SK-N-SH (cell line): ENCODE results near the gene AP2A2. TPM values are rescaled to one million over a fixed set of nuclear protein-coding genes. Genes with fewer than 3 reads are reported as not detected.

Experiments used
- CTCF ChIA-PET: fragments of 300-600, 350-600 bp; formaldehyde crosslinking; extraction: SDS; loops from one replicate; lab custom pipeline; 2021; lab: Yijun Ruan, JAX
- POLR2A ChIA-PET: fragments of 350-600 bp; sonication (Branson Sonifier 250); formaldehyde crosslinking; extraction: SDS; loops from one replicate; lab custom pipeline; 2020; ENCODE audit warnings: antibody characterized with exemption, inconsistent platforms; lab: Yijun Ruan, JAX
- DNase-seq: peaks from one replicate; pipeline ENCODE4 v3.0.0; 2012
- H2AFZ ChIP-seq: fragments of 200-600 bp; sonication (generic); 2 replicates; pipeline ENCODE4 v1.8.1; 2016; ENCODE audit warnings: antibody characterized with exemption, mild to moderate bottlenecking, low read depth
- H3F3A ChIP-seq: fragments of 200-600 bp; sonication (generic); replicated peaks from 2 replicates; pipeline ENCODE3; 2016; ENCODE audit warnings: antibody characterized with exemption, mild to moderate bottlenecking; ENCODE audit not compliant: insufficient read depth
- H3K27ac ChIP-seq, 2 experiments: fragments of 200-500 bp in 1 of 2; fragments of 200-600 bp in 1 of 2; sonication (Bioruptor generic) in 1 of 2; sonication (generic), shearing (Covaris generic) in 1 of 2; 2 replicates each; pipeline versions ENCODE4 v1.5.1 to v1.6.1; 2014 to 2016; ENCODE audit warnings: low read depth in 2 of 2, inconsistent platforms in 1 of 2, low read length in 1 of 2, mild to moderate bottlenecking in 1 of 2, mixed read lengths in 1 of 2
- H3K27me3 ChIP-seq: fragments of 200-600 bp; sonication (generic), shearing (Covaris generic); 2 replicates; pipeline ENCODE4 v1.6.1; 2016; ENCODE audit warnings: mixed run types; ENCODE audit not compliant: insufficient read depth
- H3K36me3 ChIP-seq, 2 experiments: fragments of 200-500 bp in 1 of 2; fragments of 200-600 bp in 1 of 2; sonication (Bioruptor generic) in 1 of 2; sonication (generic) in 1 of 2; replicated peaks in 1 of 2; 2 replicates each; pipeline versions ENCODE3 to v1.5.1; 2014 to 2016; ENCODE audit warnings: low read length in 1 of 2, mild to moderate bottlenecking in 1 of 2; ENCODE audit not compliant: insufficient read depth in 2 of 2, control insufficient read depth in 1 of 2
- H3K4me1 ChIP-seq, 2 experiments: fragments of 200-500 bp in 1 of 2; fragments of 200-600 bp in 1 of 2; sonication (Bioruptor generic) in 1 of 2; sonication (generic), shearing (Covaris generic) in 1 of 2; 2 replicates each; pipeline versions ENCODE4 v1.5.1 to v1.6.1; 2014 to 2016; ENCODE audit warnings: low read depth in 1 of 2, low read length in 1 of 2, mixed run types in 1 of 2; ENCODE audit not compliant: insufficient read depth in 2 of 2, control insufficient read depth in 1 of 2
- H3K4me2 ChIP-seq: fragments of 200-600 bp; sonication (generic), shearing (Covaris generic); 2 replicates; pipeline ENCODE4 v1.6.1; 2017; ENCODE audit warnings: mixed run types
- H3K4me3 ChIP-seq, 2 experiments: fragments of 200-500 bp in 1 of 2; fragments of 200-600 bp in 1 of 2; sonication (Bioruptor generic) in 1 of 2; sonication (generic), shearing (Covaris generic) in 1 of 2; 2 replicates each; pipeline versions ENCODE4 v1.5.1 to v1.8.1; 2014 to 2016; ENCODE audit warnings: low read depth in 2 of 2, inconsistent platforms in 1 of 2, low read length in 1 of 2, mild to moderate bottlenecking in 1 of 2, mixed read lengths in 1 of 2, moderate library complexity in 1 of 2
- H3K79me2 ChIP-seq: fragments of 200-600 bp; sonication (generic); 2 replicates; pipeline ENCODE4 v1.8.1; 2017; ENCODE audit warnings: mild to moderate bottlenecking; ENCODE audit not compliant: insufficient read depth
- H3K9ac ChIP-seq: fragments of 200-600 bp; sonication (generic); 2 replicates; pipeline ENCODE4 v1.6.1; 2017; ENCODE audit warnings: mixed run types
- H3K9me2 ChIP-seq: fragments of 200-600 bp; sonication (generic); 2 replicates; pipeline ENCODE4 v1.6.1; 2017; ENCODE audit warnings: mixed run types
- H3K9me3 ChIP-seq: fragments of 200-600 bp; sonication (generic); 2 replicates; pipeline ENCODE4 v1.6.1; 2017; ENCODE audit warnings: mixed run types, mild to moderate bottlenecking, moderate library complexity
- H4K20me1 ChIP-seq: fragments of 200-600 bp; sonication (generic); 2 replicates; pipeline ENCODE4 v1.6.1; 2017; ENCODE audit warnings: mild to moderate bottlenecking, mixed run types; ENCODE audit not compliant: insufficient read depth
- CHD2 ChIP-seq: fragments of 150-350 bp; IDR thresholded peaks from 2 replicates; pipeline ENCODE4 v1.6.1; 2018; ENCODE audit warnings: low read length; ENCODE audit not compliant: partially characterized antibody
- ELF1 ChIP-seq: IDR thresholded peaks from 2 replicates; pipeline ENCODE4 v1.4.0; 2012
- EP300 ChIP-seq, 2 experiments: IDR thresholded peaks; 2 replicates each; pipeline versions ENCODE4 v1.4.0 to v1.6.1; 2012; ENCODE audit warnings: borderline replicate concordance in 1 of 2, low read depth in 1 of 2, low read length in 1 of 2
- EZH2phosphoT487 ChIP-seq: fragments of 200-600 bp; sonication (generic); IDR thresholded peaks from 2 replicates; pipeline ENCODE4 v1.6.1; 2017; ENCODE audit warnings: low read depth, mixed run types, mild to moderate bottlenecking, antibody characterized with exemption, moderate library complexity, borderline replicate concordance
- FOSL2 ChIP-seq: IDR thresholded peaks from 2 replicates; pipeline ENCODE4 v1.4.0; 2012; ENCODE audit warnings: low read depth, mild to moderate bottlenecking, moderate library complexity, borderline replicate concordance
- FOXJ3 ChIP-seq: sonication (generic); formaldehyde crosslinking; IDR thresholded peaks from 2 replicates; pipeline ENCODE4 v1.5.1; 2020; ENCODE audit warnings: mild to moderate bottlenecking, missing genetic modification reagents
- FOXM1 ChIP-seq: IDR thresholded peaks from 2 replicates; pipeline ENCODE4 v1.4.0; 2012; ENCODE audit warnings: low read depth, mild to moderate bottlenecking
- GATA2 ChIP-seq: sonication (generic); formaldehyde crosslinking; IDR thresholded peaks from 2 replicates; pipeline ENCODE4 v1.5.0; 2020; ENCODE audit warnings: mild to moderate bottlenecking, missing genetic modification reagents
- POLR2AphosphoS5 ChIP-seq: IDR thresholded peaks from 2 replicates; pipeline ENCODE4 v1.6.1; 2012; ENCODE audit warnings: low read depth, low read length
- RAD21 ChIP-seq: IDR thresholded peaks from 2 replicates; pipeline ENCODE4 v1.6.1; 2012; ENCODE audit warnings: mild to moderate bottlenecking, low read length
- RFX5 ChIP-seq: IDR thresholded peaks from 2 replicates; pipeline ENCODE4 v1.6.1; 2012; ENCODE audit warnings: mild to moderate bottlenecking, improper control_type of control experiment, low read length
- RXRA ChIP-seq: IDR thresholded peaks from 2 replicates; pipeline ENCODE4 v1.4.0; 2012; ENCODE audit warnings: low read depth, mild to moderate bottlenecking, borderline replicate concordance
- SIN3A ChIP-seq: IDR thresholded peaks from 2 replicates; pipeline ENCODE4 v1.6.1; 2012; ENCODE audit warnings: low read depth, mild to moderate bottlenecking, low read length, moderate library complexity, borderline replicate concordance
- SMC3 ChIP-seq: IDR thresholded peaks from 2 replicates; pipeline ENCODE4 v1.6.1; 2012; ENCODE audit warnings: low read depth, low read length, improper control_type of control experiment
- TAF1 ChIP-seq: IDR thresholded peaks from 2 replicates; pipeline ENCODE4 v1.6.1; 2012; ENCODE audit warnings: low read depth, mild to moderate bottlenecking, low read length, moderate library complexity, borderline replicate concordance
- WGBS: methylation state at CpG from one replicate; pipeline ENCODE4 v1.1.6; 2017; ENCODE audit warnings: low lambda C conversion rate; 5-methylcytosine and 5-hydroxymethylcytosine counted together
- polyA plus RNA-seq, 3 experiments: library from polyadenylated mRNA; depleted of rRNA; stranded (reverse); fragments of >200 nt; gene quantifications; 2 replicates each; pipeline ENCODE4 v1.2.3, GENCODE V29; 2012
- TF ChIP-seq, protein P1 (sequence below): IDR thresholded peaks from 2 replicates; pipeline ENCODE4 v1.4.0; 2012; ENCODE audit warnings: low read depth
- TF ChIP-seq, protein P2 (sequence below): fragments of 150-350 bp; IDR thresholded peaks from 2 replicates; pipeline ENCODE4 v1.6.1; 2016; ENCODE audit warnings: mild to moderate bottlenecking, low read depth, low read length
- TF ChIP-seq, protein P3 (sequence below): fragments of 150-350 bp; IDR thresholded peaks from 2 replicates; pipeline ENCODE4 v1.6.1; 2017; ENCODE audit warnings: antibody characterized with exemption, low read length, low read depth, borderline replicate concordance
- TF ChIP-seq, protein P4 (sequence below): fragments of 200-600 bp; sonication (generic); IDR thresholded peaks from 2 replicates; pipeline ENCODE4 v1.6.1; 2017; ENCODE audit warnings: antibody characterized with exemption, mild to moderate bottlenecking, moderate library complexity
- TF ChIP-seq, protein P5 (sequence below): IDR thresholded peaks from 2 replicates; pipeline ENCODE4; 2012

The AP2A2 gene
- polyA plus RNA-seq, 1 of the 3 experiments (the other 2 are of a cell fraction), result 42.7 TPM

DNA sequence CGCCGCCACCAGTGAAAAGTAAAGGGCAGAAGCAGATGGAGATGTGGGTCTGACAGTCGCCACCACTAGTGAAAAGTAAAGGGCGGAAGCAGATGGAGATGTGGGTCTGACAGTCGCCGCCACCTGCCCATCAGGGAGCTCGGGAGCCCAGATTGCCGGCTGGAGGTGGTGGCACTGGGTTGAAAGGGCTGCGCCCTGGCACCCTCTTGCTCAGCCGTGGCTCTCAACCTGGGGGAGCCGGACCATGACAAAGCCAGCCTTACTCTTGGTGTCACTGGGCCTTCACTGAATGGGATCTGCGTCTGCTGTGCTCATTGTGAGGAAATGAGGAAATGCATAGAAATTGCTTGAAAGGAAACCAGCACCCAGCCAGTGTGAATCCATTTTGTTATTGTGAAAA, 36.3 kb downstream of the AP2A2 start:
- POLR2A ChIA-PET, result no interaction called here
- TF ChIP-seq ELF1 (no peak), CHD2 (no peak), RFX5 (no peak), RAD21 (no peak), GATA2 (CRISPR knock-in tag) (no peak), FOXM1 (no peak), POLR2AphosphoS5 (no peak), FOXJ3 (CRISPR knock-in tag) (no peak), SMC3 (no peak)
- TF ChIP-seq, protein P1, sequence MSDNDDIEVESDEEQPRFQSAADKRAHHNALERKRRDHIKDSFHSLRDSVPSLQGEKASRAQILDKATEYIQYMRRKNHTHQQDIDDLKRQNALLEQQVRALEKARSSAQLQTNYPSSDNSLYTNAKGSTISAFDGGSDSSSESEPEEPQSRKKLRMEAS, result no peak
- TF ChIP-seq, protein P2, sequence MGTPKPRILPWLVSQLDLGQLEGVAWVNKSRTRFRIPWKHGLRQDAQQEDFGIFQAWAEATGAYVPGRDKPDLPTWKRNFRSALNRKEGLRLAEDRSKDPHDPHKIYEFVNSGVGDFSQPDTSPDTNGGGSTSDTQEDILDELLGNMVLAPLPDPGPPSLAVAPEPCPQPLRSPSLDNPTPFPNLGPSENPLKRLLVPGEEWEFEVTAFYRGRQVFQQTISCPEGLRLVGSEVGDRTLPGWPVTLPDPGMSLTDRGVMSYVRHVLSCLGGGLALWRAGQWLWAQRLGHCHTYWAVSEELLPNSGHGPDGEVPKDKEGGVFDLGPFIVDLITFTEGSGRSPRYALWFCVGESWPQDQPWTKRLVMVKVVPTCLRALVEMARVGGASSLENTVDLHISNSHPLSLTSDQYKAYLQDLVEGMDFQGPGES, result no peak
- H3K4me1 ChIP-seq, result peaks cover 0 to 5% of the 10 kb centered on the region in 2 experiments; a peak in 1 of 4 replicates
- peaks cover 41% of the 10 kb centered on the region; the same call in 1 of the 2 replicates for H3K79me2 ChIP-seq
- CTCF ChIA-PET, result no interaction called here
- peak; percentile 7 for DNase-seq
- H3K9me3 ChIP-seq, result no peaks in the 10 kb centered on the region
- no peak overlapping the region for H3K9ac ChIP-seq
- no peaks in the 10 kb centered on the region for H3F3A ChIP-seq
- no peaks in the 10 kb centered on the region for H3K9me2 ChIP-seq
- 90% methylated on average over 12 of the region's 12 CpGs for WGBS
- peaks cover 7 to 10% of the 10 kb centered on the region in 2 experiments for H3K36me3 ChIP-seq
- H4K20me1 ChIP-seq, result peaks cover 28% of the 10 kb centered on the region; the same call in 1 of the 2 replicates
- H3K4me3 ChIP-seq, result no peak overlapping the region
- H3K4me2 ChIP-seq, result no peak overlapping the region
- H3K27me3 ChIP-seq, result no peaks in the 10 kb centered on the region
- no peak overlapping the region for H3K27ac ChIP-seq
- no peak overlapping the region for H2AFZ ChIP-seq

DNA sequence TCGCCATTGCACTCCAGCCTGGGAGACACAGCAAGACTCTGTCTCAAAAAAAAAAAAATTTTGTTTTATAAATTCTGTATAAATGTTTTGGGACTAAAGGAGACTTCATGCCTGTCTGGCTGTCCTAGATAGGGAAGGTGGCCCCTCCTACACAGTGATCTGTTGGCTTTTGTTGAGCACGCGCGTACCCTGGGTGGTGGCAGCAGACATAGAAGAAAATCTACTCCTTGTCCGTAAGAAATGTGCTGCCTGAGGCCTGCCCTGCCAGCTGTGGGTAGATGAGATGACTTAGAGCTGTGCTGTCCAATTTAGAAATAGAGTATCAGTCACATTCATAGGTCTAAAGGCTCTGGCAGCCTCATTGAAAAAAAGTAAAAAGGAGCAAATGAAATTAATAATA, 37.0 kb downstream of the AP2A2 start:
- peaks cover 37% of the 10 kb centered on the region for H3K79me2 ChIP-seq
- ChIA-PET CTCF (no interaction called here), POLR2A (no interaction called here)
- H2AFZ ChIP-seq, result no peak overlapping the region
- DNase-seq, result no peak
- H3K4me3 ChIP-seq, result no peak overlapping the region
- no peaks in the 10 kb centered on the region for H3K9me3 ChIP-seq
- H3K9ac ChIP-seq, result no peak overlapping the region
- peaks cover 28% of the 10 kb centered on the region; the same call in 1 of the 2 replicates for H4K20me1 ChIP-seq
- no peak overlapping the region for H3K4me2 ChIP-seq
- no peaks in the 10 kb centered on the region for H3F3A ChIP-seq
- no peak overlapping the region for H3K27ac ChIP-seq
- H3K9me2 ChIP-seq, result no peaks in the 10 kb centered on the region
- WGBS, result 99% methylated on average over 5 of the region's 5 CpGs
- H3K36me3 ChIP-seq, result peaks cover 7 to 9% of the 10 kb centered on the region in 2 experiments
- H3K27me3 ChIP-seq, result no peaks in the 10 kb centered on the region
- peaks cover 0 to 5% of the 10 kb centered on the region in 2 experiments; a peak in 1 of 4 replicates for H3K4me1 ChIP-seq
- TF ChIP-seq, protein P3, sequence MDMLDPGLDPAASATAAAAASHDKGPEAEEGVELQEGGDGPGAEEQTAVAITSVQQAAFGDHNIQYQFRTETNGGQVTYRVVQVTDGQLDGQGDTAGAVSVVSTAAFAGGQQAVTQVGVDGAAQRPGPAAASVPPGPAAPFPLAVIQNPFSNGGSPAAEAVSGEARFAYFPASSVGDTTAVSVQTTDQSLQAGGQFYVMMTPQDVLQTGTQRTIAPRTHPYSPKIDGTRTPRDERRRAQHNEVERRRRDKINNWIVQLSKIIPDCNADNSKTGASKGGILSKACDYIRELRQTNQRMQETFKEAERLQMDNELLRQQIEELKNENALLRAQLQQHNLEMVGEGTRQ, result no peak
- no peak for TF ChIP-seq GATA2 (CRISPR knock-in tag)
- TF ChIP-seq TAF1, result no peak
- no peak for TF ChIP-seq FOSL2
- TF ChIP-seq EP300 (IDR thresholded peaks at IDR 0.05; ENCODE audit: borderline replicate concordance in 1 of 2, low read depth in 1 of 2, low read length in 1 of 2), result no peak
- no peak for TF ChIP-seq SIN3A
- TF ChIP-seq, protein P4, sequence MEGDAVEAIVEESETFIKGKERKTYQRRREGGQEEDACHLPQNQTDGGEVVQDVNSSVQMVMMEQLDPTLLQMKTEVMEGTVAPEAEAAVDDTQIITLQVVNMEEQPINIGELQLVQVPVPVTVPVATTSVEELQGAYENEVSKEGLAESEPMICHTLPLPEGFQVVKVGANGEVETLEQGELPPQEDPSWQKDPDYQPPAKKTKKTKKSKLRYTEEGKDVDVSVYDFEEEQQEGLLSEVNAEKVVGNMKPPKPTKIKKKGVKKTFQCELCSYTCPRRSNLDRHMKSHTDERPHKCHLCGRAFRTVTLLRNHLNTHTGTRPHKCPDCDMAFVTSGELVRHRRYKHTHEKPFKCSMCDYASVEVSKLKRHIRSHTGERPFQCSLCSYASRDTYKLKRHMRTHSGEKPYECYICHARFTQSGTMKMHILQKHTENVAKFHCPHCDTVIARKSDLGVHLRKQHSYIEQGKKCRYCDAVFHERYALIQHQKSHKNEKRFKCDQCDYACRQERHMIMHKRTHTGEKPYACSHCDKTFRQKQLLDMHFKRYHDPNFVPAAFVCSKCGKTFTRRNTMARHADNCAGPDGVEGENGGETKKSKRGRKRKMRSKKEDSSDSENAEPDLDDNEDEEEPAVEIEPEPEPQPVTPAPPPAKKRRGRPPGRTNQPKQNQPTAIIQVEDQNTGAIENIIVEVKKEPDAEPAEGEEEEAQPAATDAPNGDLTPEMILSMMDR, result no peak
- TF ChIP-seq, protein P5, sequence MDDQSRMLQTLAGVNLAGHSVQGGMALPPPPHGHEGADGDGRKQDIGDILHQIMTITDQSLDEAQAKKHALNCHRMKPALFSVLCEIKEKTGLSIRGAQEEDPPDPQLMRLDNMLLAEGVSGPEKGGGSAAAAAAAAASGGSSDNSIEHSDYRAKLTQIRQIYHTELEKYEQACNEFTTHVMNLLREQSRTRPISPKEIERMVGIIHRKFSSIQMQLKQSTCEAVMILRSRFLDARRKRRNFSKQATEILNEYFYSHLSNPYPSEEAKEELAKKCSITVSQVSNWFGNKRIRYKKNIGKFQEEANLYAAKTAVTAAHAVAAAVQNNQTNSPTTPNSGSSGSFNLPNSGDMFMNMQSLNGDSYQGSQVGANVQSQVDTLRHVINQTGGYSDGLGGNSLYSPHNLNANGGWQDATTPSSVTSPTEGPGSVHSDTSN, result no peak
- no peak for TF ChIP-seq SMC3
- TF ChIP-seq EZH2phosphoT487, result no peak
- TF ChIP-seq FOXJ3 (CRISPR knock-in tag), result no peak
- TF ChIP-seq, protein P1, result no peak
- TF ChIP-seq, protein P2, result no peak
- no peak for TF ChIP-seq RXRA
